Thyroid gland (tissue), 4 donors: ENCODE results near the gene TAF11. TPM values are rescaled to one million over a fixed set of nuclear protein-coding genes. Genes with fewer than 3 reads are reported as not detected.

Experiments used
- DNase-seq, 2 donors: peaks; one replicate each; pipeline ENCODE4 v3.0.0-alpha.2; 2019
- H3K27ac ChIP-seq, 3 donors: fragments of 200-600 bp; sonication (generic); 1 replicate in 2 of 3; 2 replicates in 1 of 3; pipeline ENCODE4 v1.5.1; 2016 to 2019; ENCODE audit warnings: mild to moderate bottlenecking in 1 of 3, moderate library complexity in 1 of 3
- H3K27me3 ChIP-seq: fragments of 200-600 bp; sonication (generic); one replicate; pipeline ENCODE4 v1.5.1; 2019
- H3K36me3 ChIP-seq, 2 donors: fragments of 200-600 bp; sonication (generic); one replicate each; pipeline ENCODE4 v1.5.1; 2016 to 2019
- H3K4me1 ChIP-seq, 2 donors: fragments of 200-600 bp; sonication (generic); one replicate each; pipeline ENCODE4 v1.5.1; 2017 to 2019
- H3K4me3 ChIP-seq, 3 donors: fragments of 200-600 bp; sonication (generic); replicated peaks in 1 of 3; 1 replicate in 2 of 3; 2 replicates in 1 of 3; pipeline ENCODE4 v1.5.1; 2016; ENCODE audit warnings: mild to moderate bottlenecking in 1 of 3
- H3K9me3 ChIP-seq: fragments of 200-600 bp; sonication (generic); one replicate; pipeline ENCODE4 v1.5.1; 2017
- CTCF ChIP-seq, 6 experiments: fragments of 200-600 bp in 3 of 6; fragments of 450-650 bp in 3 of 6; sonication (generic) in 3 of 6; IDR thresholded peaks; one replicate each; pipeline ENCODE4 v1.5.1; 2016 to 2019; ENCODE audit warnings: antibody characterized with exemption in 6 of 6, mild to moderate bottlenecking in 2 of 6, inconsistent platforms in 1 of 6, moderate library complexity in 1 of 6
- POLR2A ChIP-seq, 2 donors: fragments of 450-650 bp; IDR thresholded peaks; one replicate each; pipeline ENCODE4 v1.6.1; 2017; ENCODE audit warnings: antibody characterized with exemption in 2 of 2, mild to moderate bottlenecking in 2 of 2, moderate library complexity in 1 of 2
- WGBS, 2 donors: methylation state at CpG; one replicate each; pipeline ENCODE4 v1.1.5; 2017; 5-methylcytosine and 5-hydroxymethylcytosine counted together
- intact Hi-C: fragments of 100-400 bp; cut with DNase I; formaldehyde crosslinking; loops from one replicate; pipeline ENCODE4 v1.15.1; 2023
- total RNA-seq, 4 donors: library from RNA; depleted of rRNA; stranded (reverse); fragments of >200 nt; gene quantifications; one replicate each; pipeline ENCODE4 v1.2.3, GENCODE V29; 2016

The TAF11 gene
- total RNA-seq, 4 donors from 2014 or later = 12.8 to 32.2 (median 20.2) TPM

- H3K27me3 ChIP-seq = no peaks in the 10 kb centered on the region
- TF ChIP-seq POLR2A (IDR thresholded peaks at IDR 0.05) = no peak
- TF ChIP-seq CTCF (IDR thresholded peaks at IDR 0.05) = no peak
- H3K36me3 ChIP-seq = no peaks in the 10 kb centered on the region
- no peak overlapping the region for H3K4me3 ChIP-seq
- WGBS, 2 donors = 94 to 95% methylated on average over 4 of the region's 4 CpGs
- no peaks in the 10 kb centered on the region for H3K9me3 ChIP-seq
- intact Hi-C loops = no loop called here
- H3K27ac ChIP-seq = no peak overlapping the region
- no peak for DNase-seq
- peaks cover 9 to 17% of the 10 kb centered on the region in 2 donors for H3K4me1 ChIP-seq
Observed at GRCh38 chr6:34914358-34914757, 26.5 kb upstream of the TAF11 start.

- no peaks in the 10 kb centered on the region for H3K36me3 ChIP-seq
- no peak overlapping the region for H3K4me3 ChIP-seq
- intact Hi-C loops = no loop called here
- no peak for DNase-seq
- no peak overlapping the region for H3K27ac ChIP-seq
- no peaks in the 10 kb centered on the region for H3K9me3 ChIP-seq
- H3K27me3 ChIP-seq = no peaks in the 10 kb centered on the region
- 88 to 93% methylated on average over 3 of the region's 3 CpGs for WGBS, 2 donors
- peaks cover 9 to 13% of the 10 kb centered on the region in 2 donors for H3K4me1 ChIP-seq
- TF ChIP-seq CTCF (IDR thresholded peaks at IDR 0.05) = no peak
- no peak for TF ChIP-seq POLR2A (IDR thresholded peaks at IDR 0.05)
Observed at GRCh38 chr6:34912715-34913464, 25.0 kb upstream of the TAF11 start.

GRCh38 chr6:34911822-34912221 is 24.0 kb upstream of the TAF11 start:
- no peak for DNase-seq
- Histone ChIP-seq H3K9me3 (no peaks in the 10 kb centered on the region), H3K4me1 (peaks cover 0 to 5% of the 10 kb centered on the region in 2 donors), H3K4me3 (no peak overlapping the region), H3K27ac (no peak overlapping the region), H3K27me3 (no peaks in the 10 kb centered on the region), H3K36me3 (no peaks in the 10 kb centered on the region)
- intact Hi-C loops = no loop called here
- TF ChIP-seq POLR2A (IDR thresholded peaks at IDR 0.05) = no peak
- no peak for TF ChIP-seq CTCF (IDR thresholded peaks at IDR 0.05)
- 93 to 95% methylated on average over 5 of the region's 5 CpGs for WGBS, 2 donors

GRCh38 chr6:34909320-34909883 is 21.6 kb upstream of the TAF11 start:
- no peak for DNase-seq
- WGBS, 2 donors = 77 to 81% methylated on average over 6 of the region's 6 CpGs
- Histone ChIP-seq H3K27me3 (no peaks in the 10 kb centered on the region), H3K27ac (no peak overlapping the region), H3K9me3 (no peaks in the 10 kb centered on the region), H3K36me3 (no peaks in the 10 kb centered on the region), H3K4me1 (peaks cover 0 to 3% of the 10 kb centered on the region in 2 donors), H3K4me3 (no peak overlapping the region)
- TF ChIP-seq POLR2A (IDR thresholded peaks at IDR 0.05) = no peak
- TF ChIP-seq CTCF (IDR thresholded peaks at IDR 0.05) = no peak
- intact Hi-C loops = no loop called here

GRCh38 chr6:34908194-34908593 is 20.4 kb upstream of the TAF11 start:
- Histone ChIP-seq H3K9me3 (no peaks in the 10 kb centered on the region), H3K4me1 (peaks cover 0 to 3% of the 10 kb centered on the region in 2 donors), H3K27ac (no peak overlapping the region), H3K4me3 (no peak overlapping the region), H3K27me3 (no peaks in the 10 kb centered on the region), H3K36me3 (no peaks in the 10 kb centered on the region)
- no peak for DNase-seq
- intact Hi-C loops = no loop called here
- 93 to 96% methylated on average over 3 of the region's 3 CpGs for WGBS, 2 donors
- TF ChIP-seq POLR2A (IDR thresholded peaks at IDR 0.05) (no peak), CTCF (IDR thresholded peaks at IDR 0.05) (no peak)
